Neural cell (in vitro differentiated cells): ENCODE data around the gene RAB3GAP2. TPM values are rescaled to one million over a fixed set of nuclear protein-coding genes. Genes with fewer than 3 reads are reported as not detected.
"Not testable (repeated sequence)": the region's sequence is repeated elsewhere in the genome, so short reads cannot be mapped to it uniquely, and the experiment has no call there.

Experiments used
- H2AFZ ChIP-seq: fragments of 200-600, 300-800 bp; sonication (generic), shearing (Covaris generic); 2 replicates; pipeline ENCODE4 v1.6.0; 2014; ENCODE audit warnings: low read depth, mild to moderate bottlenecking, antibody characterized with exemption, low read length, moderate library complexity
- H3F3A ChIP-seq: fragments of 200-600 bp; shearing (Covaris generic); 2 replicates; pipeline ENCODE4 v1.6.1; 2016; ENCODE audit warnings: mild to moderate bottlenecking, moderate library complexity, mixed read lengths, antibody characterized with exemption, low read length; ENCODE audit not compliant: insufficient read depth, poor library complexity, severe bottlenecking
- H3K27ac ChIP-seq: fragments of 200-600, 300-800 bp; sonication (generic), shearing (Covaris generic); 2 replicates; pipeline ENCODE4 v1.5.1; 2014; ENCODE audit warnings: mild to moderate bottlenecking, low read length, moderate library complexity
- H3K27me3 ChIP-seq: fragments of 300-800, 200-600 bp; sonication (generic), shearing (Covaris generic); 2 replicates; pipeline ENCODE4 v1.6.0; 2014; ENCODE audit warnings: mild to moderate bottlenecking, low read depth, low read length, moderate library complexity; ENCODE audit not compliant: insufficient read depth
- H3K36me3 ChIP-seq: fragments of 300-800, 200-600 bp; sonication (generic), shearing (Covaris generic); 2 replicates; pipeline ENCODE4 v1.5.1; 2014; ENCODE audit warnings: mild to moderate bottlenecking, antibody characterized with exemption, low read length, moderate library complexity; ENCODE audit not compliant: insufficient read depth
- H3K4me2 ChIP-seq: fragments of 300-800, 200-600 bp; sonication (generic), shearing (Covaris generic); 2 replicates; pipeline ENCODE4 v1.6.0; 2014; ENCODE audit warnings: mild to moderate bottlenecking, low read length
- H3K4me3 ChIP-seq: fragments of 300-800, 200-600 bp; sonication (generic), shearing (Covaris generic); 2 replicates; pipeline ENCODE4 v1.5.1; 2014; ENCODE audit warnings: mild to moderate bottlenecking, low read length, moderate library complexity
- H3K79me2 ChIP-seq: fragments of 200-600 bp; shearing (Covaris generic); replicated peaks from 2 replicates; pipeline ENCODE4 v1.6.0; 2014; ENCODE audit warnings: mild to moderate bottlenecking, low read length, moderate library complexity; ENCODE audit not compliant: insufficient read depth
- H3K9ac ChIP-seq: fragments of 300-800, 200-600 bp; sonication (generic), shearing (Covaris generic); 2 replicates; pipeline ENCODE4 v1.6.1; 2016; ENCODE audit warnings: mild to moderate bottlenecking, low read length, mixed read lengths
- H3K9me2 ChIP-seq: fragments of 200-600 bp; shearing (Covaris generic); 2 replicates; pipeline ENCODE4 v1.6.1; 2016; ENCODE audit warnings: mild to moderate bottlenecking, low read length, mixed read lengths; ENCODE audit not compliant: insufficient read depth
- H3K9me3 ChIP-seq: fragments of 200-600, 300-800 bp; sonication (generic), shearing (Covaris generic); 2 replicates; pipeline ENCODE4 v1.6.1; 2016; ENCODE audit warnings: mild to moderate bottlenecking, mixed run types, low read length, moderate library complexity, mixed read lengths
- H4K20me1 ChIP-seq: fragments of 200-600 bp; shearing (Covaris generic); 2 replicates; pipeline ENCODE4 v1.6.1; 2016; ENCODE audit warnings: mild to moderate bottlenecking, mixed run types; ENCODE audit not compliant: insufficient read depth
- CTCF ChIP-seq: fragments of 450-650 bp; IDR thresholded peaks from 2 replicates; pipeline ENCODE4 v1.5.1; 2014; ENCODE audit warnings: antibody characterized with exemption, mild to moderate bottlenecking, moderate library complexity; ENCODE audit not compliant: poor library complexity, severe bottlenecking
- EP300 ChIP-seq: fragments of 450-650 bp; conservative IDR thresholded peaks from 2 replicates; pipeline ENCODE4 v1.6.1; 2014; ENCODE audit warnings: antibody characterized with exemption, mild to moderate bottlenecking, moderate library complexity; ENCODE audit not compliant: poor library complexity, severe bottlenecking
- EZH2 ChIP-seq: fragments of 200-600, 300-800 bp; shearing (Covaris generic), sonication (generic); IDR thresholded peaks from 2 replicates; pipeline ENCODE4 v1.6.1; 2014; ENCODE audit warnings: antibody characterized with exemption, low read length, borderline replicate concordance, mild to moderate bottlenecking; ENCODE audit not compliant: insufficient read depth, poor library complexity, severe bottlenecking
- MXI1 ChIP-seq: fragments of 450-650 bp; conservative IDR thresholded peaks from 2 replicates; pipeline ENCODE4 v1.6.1; 2014; ENCODE audit warnings: antibody characterized with exemption, mild to moderate bottlenecking; ENCODE audit not compliant: poor library complexity, severe bottlenecking
- POLR2AphosphoS5 ChIP-seq: IDR thresholded peaks from 2 replicates; pipeline ENCODE4 v1.6.1; 2012
- RAD21 ChIP-seq: fragments of 450-650 bp; conservative IDR thresholded peaks from 2 replicates; pipeline ENCODE4 v1.6.1; 2014; ENCODE audit warnings: antibody characterized with exemption, mild to moderate bottlenecking, moderate library complexity
- REST ChIP-seq: IDR thresholded peaks from 2 replicates; pipeline ENCODE4 v1.6.1; 2012; ENCODE audit warnings: borderline replicate concordance
- SMC3 ChIP-seq: fragments of 450-650 bp; conservative IDR thresholded peaks from 2 replicates; pipeline ENCODE4 v1.6.1; 2014; ENCODE audit warnings: antibody characterized with exemption, mild to moderate bottlenecking, moderate library complexity; ENCODE audit not compliant: poor library complexity
- TAF1 ChIP-seq: IDR thresholded peaks from 2 replicates; pipeline ENCODE4 v1.6.1; 2012; ENCODE audit warnings: low read depth
- polyA plus RNA-seq: library from polyadenylated mRNA; depleted of rRNA; stranded (reverse); fragments of >200 nt; gene quantifications from 2 replicates; pipeline ENCODE4 v1.2.3, GENCODE V29; 2014

Gene RAB3GAP2
- polyA plus RNA-seq, 1 donor from 2014 or later = 39.9 TPM

- H3K79me2 ChIP-seq = peaks cover 44% of the 10 kb centered on the region
- TF ChIP-seq SMC3 (no peak), REST (no peak), RAD21 (no peak), MXI1 (no peak), EZH2 (no peak), CTCF (no peak), POLR2AphosphoS5 (no peak), TAF1 (no peak), EP300 (no peak)
- H3K27me3 ChIP-seq = no peaks in the 10 kb centered on the region
- no peak overlapping the region for H3K9ac ChIP-seq
- no peaks in the 10 kb centered on the region for H3K9me2 ChIP-seq
- no peak overlapping the region for H3K4me3 ChIP-seq
- H3K36me3 ChIP-seq = peaks cover 21% of the 10 kb centered on the region
- H4K20me1 ChIP-seq = no peaks in the 10 kb centered on the region
- H3K9me3 ChIP-seq = no peaks in the 10 kb centered on the region
- no peak overlapping the region for H2AFZ ChIP-seq
- H3F3A ChIP-seq = no peaks in the 10 kb centered on the region
- no peak overlapping the region for H3K27ac ChIP-seq
- H3K4me2 ChIP-seq = no peak overlapping the region
Observed at GRCh38 chr1:220267630-220268029, 4.6 kb downstream of the RAB3GAP2 start.

- not testable (repeated sequence) for H4K20me1 ChIP-seq
Observed at GRCh38 chr1:220260228-220260627, 12.0 kb downstream of the RAB3GAP2 start.

GRCh38 chr1:220259756-220260155 lies 12.5 kb downstream of the RAB3GAP2 start:
- H3K79me2 ChIP-seq = peaks cover 26% of the 10 kb centered on the region
- H4K20me1 ChIP-seq = not testable (repeated sequence)

More at GRCh38 chr1:220260228-220260627, 12.0 kb downstream of the RAB3GAP2 start:
- not testable (repeated sequence) for H3K36me3 ChIP-seq, H3K27ac ChIP-seq, H3K9me2 ChIP-seq, H3K4me2 ChIP-seq, H3K9me3 ChIP-seq, H2AFZ ChIP-seq, H3K9ac ChIP-seq, H3F3A ChIP-seq, H3K27me3 ChIP-seq, H3K4me3 ChIP-seq
- H3K79me2 ChIP-seq = peaks cover 26% of the 10 kb centered on the region

GRCh38 chr1:220256194-220256593 lies 16.1 kb downstream of the RAB3GAP2 start:
- not testable (repeated sequence) for H3K9me3 ChIP-seq, H3K36me3 ChIP-seq, H3K4me3 ChIP-seq, H3K27me3 ChIP-seq, H4K20me1 ChIP-seq, H3F3A ChIP-seq, H2AFZ ChIP-seq, H3K4me2 ChIP-seq, H3K9ac ChIP-seq, H3K9me2 ChIP-seq, H3K27ac ChIP-seq
- H3K79me2 ChIP-seq = peaks cover 20% of the 10 kb centered on the region

More at GRCh38 chr1:220259756-220260155, 12.5 kb downstream of the RAB3GAP2 start:
- not testable (repeated sequence) for H3K9me3 ChIP-seq, H3K9ac ChIP-seq, H3K36me3 ChIP-seq, H3K27me3 ChIP-seq, H3K27ac ChIP-seq, H3K4me3 ChIP-seq, H2AFZ ChIP-seq, H3K9me2 ChIP-seq, H3K4me2 ChIP-seq, H3F3A ChIP-seq
